Stomach (tissue), 9 donors: ENCODE results near the gene UCN. TPM values are rescaled to one million over a fixed set of nuclear protein-coding genes. Genes with fewer than 3 reads are reported as not detected.

Experiments
- DNase-seq, 2 donors: peaks; one replicate each; pipeline versions ENCODE4 v3.0.0 to v3.0.0-alpha.2; 2013 to 2019
- H3K27ac ChIP-seq, 5 donors: fragments of 200-600 bp in 4 of 5; sonication (generic) in 4 of 5; one replicate each; pipeline ENCODE4 v1.5.1; 2013 to 2019; ENCODE audit warnings: mild to moderate bottlenecking in 1 of 5, moderate library complexity in 1 of 5
- H3K27me3 ChIP-seq, 3 donors: fragments of 200-600 bp; sonication (generic); one replicate each; pipeline ENCODE4 v1.5.1; 2017 to 2019; ENCODE audit warnings: mixed run types in 1 of 3
- H3K36me3 ChIP-seq, 4 donors: fragments of 200-600 bp; sonication (generic); 1 replicate in 3 of 4; 2 replicates in 1 of 4; pipeline ENCODE4 v1.5.1; 2016 to 2019
- H3K4me1 ChIP-seq, 4 donors: fragments of 200-600 bp; sonication (generic); one replicate each; pipeline ENCODE4 v1.5.1; 2016 to 2019
- H3K4me3 ChIP-seq, 4 donors: fragments of 200-600 bp; sonication (generic) in 3 of 4; one replicate each; pipeline ENCODE4 v1.5.1; 2016 to 2019; ENCODE audit warnings: mild to moderate bottlenecking in 1 of 4
- H3K9me3 ChIP-seq, 4 donors: fragments of 200-600 bp; sonication (generic); one replicate each; pipeline ENCODE4 v1.5.1; 2016 to 2019
- CTCF ChIP-seq, 7 experiments: fragments of 450-650 bp in 4 of 7; fragments of 200-600 bp in 3 of 7; sonication (generic) in 3 of 7; IDR thresholded peaks; one replicate each; pipeline ENCODE4 v1.5.1; 2016 to 2019; ENCODE audit warnings: antibody characterized with exemption in 7 of 7, control low read depth in 2 of 7, mild to moderate bottlenecking in 1 of 7
- EP300 ChIP-seq: sonication (generic); formaldehyde crosslinking; IDR thresholded peaks from one replicate; pipeline ENCODE4 v1.6.1; 2017; ENCODE audit warnings: antibody characterized with exemption
- POLR2A ChIP-seq, 4 donors: fragments of 450-650 bp; IDR thresholded peaks; one replicate each; pipeline ENCODE4 v1.6.1; 2016; ENCODE audit warnings: antibody characterized with exemption in 4 of 4, control low read depth in 2 of 4, mild to moderate bottlenecking in 1 of 4, moderate library complexity in 1 of 4
- POLR2AphosphoS5 ChIP-seq, 3 donors: sonication (generic); formaldehyde crosslinking; IDR thresholded peaks; one replicate each; pipeline ENCODE4 v1.6.1; 2016; ENCODE audit warnings: antibody characterized with exemption in 3 of 3
- WGBS, 5 donors: extraction: QIAGEN DNeasy Blood & Tissue Kit in 3 of 5; methylation state at CpG; one replicate each; pipeline versions ENCODE4 v1.1.5 to v1.1.7; 2013 to 2018; 5-methylcytosine and 5-hydroxymethylcytosine counted together
- intact Hi-C: fragments of 100-400 bp; cut with DNase I; formaldehyde crosslinking; loops from one replicate; pipeline ENCODE4 v1.15.1; 2023; ENCODE audit warnings: low total_unique reads
- polyA plus RNA-seq, 3 donors: library from polyadenylated mRNA; stranded (reverse); fragments of 200-250 nt; gene quantifications; one replicate each; pipeline ENCODE4 v1.2.3, GENCODE V29; 2013
- total RNA-seq, 5 donors: library from RNA; depleted of rRNA; stranded (reverse); fragments of >200 nt; gene quantifications; one replicate each; pipeline versions ENCODE4 v1.1.0 to v1.2.3, GENCODE V29; 2014 to 2016
- donor health status: healthy with polysubstance abuse.
- donor health status: Bipolar disorder and iron deficiency.
- donor health status: healthy.

The UCN gene
- total and polyA plus RNA-seq, 8 donors, result 3.5 to 6.7 (median 4.1) TPM; not detected in 5

GRCh38 chr2:27263287-27264252 is 44.7 kb downstream of the UCN start:
- 1 to 5% (median 3%) methylated on average over 44 to 46 of the region's 46 CpGs for WGBS, 5 donors

GRCh38 chr2:27262379-27263286 is 45.6 kb downstream of the UCN start, which contains the start of gene SLC30A3:
TSS of gene SLC30A3 (minus strand) at chr2:27263047. CDS start at chr2:27262906, 141 bp downstream.
- peak; percentile 72 to 80 for DNase-seq
- TF ChIP-seq POLR2A (IDR thresholded peaks at IDR 0.05) (no peak), EP300 (no peak), POLR2AphosphoS5 (IDR thresholded peaks at IDR 0.05) (no peak), CTCF (IDR thresholded peaks at IDR 0.05) (no peak)
- Histone ChIP-seq H3K27ac (no peak within 1 kb of the TSS), H3K9me3 (no peaks in the 10 kb centered on the region), H3K4me3 (peak within 1 kb of the TSS; percentile 42 to 64 (median 52)), H3K27me3 (peaks cover 33 to 100% (median 73%) of the 10 kb centered on the region in 3 donors), H3K36me3 (no peaks in the 10 kb centered on the region), H3K4me1 (peaks cover 35 to 40% (median 39%) of the 10 kb centered on the region in 4 donors)
- intact Hi-C loops, result no loop called here
- WGBS, 5 donors, result 0 to 1% (median 1%) methylated on average over 11 to 96 of the region's 96 CpGs

More at GRCh38 chr2:27263287-27264252, 44.7 kb downstream of the UCN start:
- H3K4me1 ChIP-seq, result peaks cover 35 to 40% (median 39%) of the 10 kb centered on the region in 4 donors
- H3K27me3 ChIP-seq, result peaks cover 23 to 100% (median 66%) of the 10 kb centered on the region in 3 donors
- no peaks in the 10 kb centered on the region for H3K9me3 ChIP-seq
- intact Hi-C loops, result no loop called here
- no peak for DNase-seq
- H3K4me3 ChIP-seq, result peak overlapping the region; percentile 42 to 64 (median 52)
- H3K36me3 ChIP-seq, result no peaks in the 10 kb centered on the region
- TF ChIP-seq CTCF (IDR thresholded peaks at IDR 0.05) (no peak), POLR2A (IDR thresholded peaks at IDR 0.05) (no peak), POLR2AphosphoS5 (IDR thresholded peaks at IDR 0.05) (no peak), EP300 (no peak)
- H3K27ac ChIP-seq, result no peak overlapping the region

- no peaks in the 10 kb centered on the region for H3K9me3 ChIP-seq
- H3K4me3 ChIP-seq, result peak overlapping the region; percentile 42 to 64 (median 52)
- DNase-seq, result no peak
- WGBS, 5 donors, result 2 to 6% (median 4%) methylated on average over 15 to 40 of the region's 40 CpGs
- intact Hi-C loops, result no loop called here
- no peak overlapping the region for H3K27ac ChIP-seq
- no peaks in the 10 kb centered on the region for H3K36me3 ChIP-seq
- TF ChIP-seq POLR2AphosphoS5 (IDR thresholded peaks at IDR 0.05), result no peak
- TF ChIP-seq POLR2A (IDR thresholded peaks at IDR 0.05), result no peak
- no peak for TF ChIP-seq EP300
- H3K27me3 ChIP-seq, result peaks cover 34 to 100% (median 80%) of the 10 kb centered on the region in 3 donors
- H3K4me1 ChIP-seq, result peaks cover 35 to 40% (median 39%) of the 10 kb centered on the region in 4 donors
Observed at GRCh38 chr2:27261926-27262298, 46.3 kb downstream of the UCN start.

GRCh38 chr2:27261241-27261925 is 46.9 kb downstream of the UCN start:
- WGBS, 5 donors, result 39 to 52% (median 45%) methylated on average over 11 of the region's 11 CpGs
- intact Hi-C loops, result no loop called here
- peaks cover 35 to 40% (median 39%) of the 10 kb centered on the region in 4 donors for H3K4me1 ChIP-seq

More at GRCh38 chr2:27261241-27261925, 46.9 kb downstream of the UCN start:
- Histone ChIP-seq H3K27ac (no peak overlapping the region), H3K9me3 (no peaks in the 10 kb centered on the region), H3K4me3 (peak overlapping the region in 2 of 4 donors; percentile 61 to 64), H3K27me3 (peaks cover 34 to 100% (median 83%) of the 10 kb centered on the region in 3 donors), H3K36me3 (no peaks in the 10 kb centered on the region)
- TF ChIP-seq POLR2A (IDR thresholded peaks at IDR 0.05) (no peak), POLR2AphosphoS5 (IDR thresholded peaks at IDR 0.05) (no peak), EP300 (no peak), CTCF (IDR thresholded peaks at IDR 0.05) (no peak)
- no peak for DNase-seq
